Measurements from ENCODE around the gene NTNG2. TPM values are rescaled to one million over a fixed set of nuclear protein-coding genes. Genes with fewer than 3 reads are reported as not detected.

Gene NTNG2
- polyA plus RNA-seq, 1 donor from 2014 or later, result 0.43 TPM

Other genes starting within 250 kb of the NTNG2 start
- gene MED27, start 82.2 kb upstream of the NTNG2 start, polyA plus RNA-seq, result 6.9 and 7.5 TPM in 2 replicates
- 32.0 and 37.1 TPM in 2 replicates for gene SETX, start 192.9 kb downstream of the NTNG2 start, polyA plus RNA-seq
- 17.6 and 27.1 TPM in 2 replicates for gene TTF1, start 244.8 kb downstream of the NTNG2 start, polyA plus RNA-seq
- not detected in 2 replicates for gene CFAP77, start 248.2 kb downstream of the NTNG2 start, polyA plus RNA-seq

Data from neural cell (in vitro differentiated cells).